ENCODE results near the gene FTL. TPM values are rescaled to one million over a fixed set of nuclear protein-coding genes. Genes with fewer than 3 reads are reported as not detected.

FTL gene
- total and polyA plus RNA-seq, 7 donors, result 802 to 2,269 (median 1,296) TPM

DNA sequence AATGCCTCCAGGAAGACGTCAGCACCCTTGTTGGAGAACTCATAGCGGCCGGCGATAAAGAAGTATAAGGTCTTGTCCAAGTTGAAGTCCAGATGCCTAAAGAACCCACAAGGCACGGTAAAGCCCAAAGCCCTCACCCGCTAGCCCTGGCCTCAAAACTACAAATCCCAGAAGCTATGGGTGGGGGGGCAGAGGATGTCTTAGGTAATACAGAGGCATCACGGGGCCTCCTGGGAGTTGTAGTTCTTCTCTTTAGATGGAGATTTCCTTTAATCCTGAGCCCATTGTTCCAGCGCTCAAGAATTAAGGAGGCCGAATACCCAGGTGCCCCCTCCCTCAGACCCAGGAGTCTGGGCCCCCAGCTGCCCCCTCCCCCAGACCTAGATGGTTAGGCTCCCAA lies 17.2 kb downstream of the FTL start:
- H3K27me3 ChIP-seq (ENCODE audit: insufficient read depth in 3 of 3, low read length in 2 of 3), result no peaks in the 10 kb centered on the region
- intact Hi-C loops (cut with DNase I), result no loop called here
- 71 to 90% (median 78%) methylated on average over 9 of the region's 9 CpGs for WGBS, 3 donors
- DNase-seq (no peak), ATAC-seq (no peak)
- peak overlapping the region; percentile 86 for H3K27ac ChIP-seq
- H3K9me3 ChIP-seq, result no peaks in the 10 kb centered on the region
- peaks cover 3 to 75% of the 10 kb centered on the region in 2 donors for H3K36me3 ChIP-seq (ENCODE audit: insufficient read depth in 1 of 2, low read depth in 1 of 2)
- no peak overlapping the region for H3K4me3 ChIP-seq
- peaks cover 23% of the 10 kb centered on the region for H3K4me1 ChIP-seq
- TF ChIP-seq, protein P1, sequence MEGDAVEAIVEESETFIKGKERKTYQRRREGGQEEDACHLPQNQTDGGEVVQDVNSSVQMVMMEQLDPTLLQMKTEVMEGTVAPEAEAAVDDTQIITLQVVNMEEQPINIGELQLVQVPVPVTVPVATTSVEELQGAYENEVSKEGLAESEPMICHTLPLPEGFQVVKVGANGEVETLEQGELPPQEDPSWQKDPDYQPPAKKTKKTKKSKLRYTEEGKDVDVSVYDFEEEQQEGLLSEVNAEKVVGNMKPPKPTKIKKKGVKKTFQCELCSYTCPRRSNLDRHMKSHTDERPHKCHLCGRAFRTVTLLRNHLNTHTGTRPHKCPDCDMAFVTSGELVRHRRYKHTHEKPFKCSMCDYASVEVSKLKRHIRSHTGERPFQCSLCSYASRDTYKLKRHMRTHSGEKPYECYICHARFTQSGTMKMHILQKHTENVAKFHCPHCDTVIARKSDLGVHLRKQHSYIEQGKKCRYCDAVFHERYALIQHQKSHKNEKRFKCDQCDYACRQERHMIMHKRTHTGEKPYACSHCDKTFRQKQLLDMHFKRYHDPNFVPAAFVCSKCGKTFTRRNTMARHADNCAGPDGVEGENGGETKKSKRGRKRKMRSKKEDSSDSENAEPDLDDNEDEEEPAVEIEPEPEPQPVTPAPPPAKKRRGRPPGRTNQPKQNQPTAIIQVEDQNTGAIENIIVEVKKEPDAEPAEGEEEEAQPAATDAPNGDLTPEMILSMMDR (IDR thresholded peaks at IDR 0.05), result no peak

DNA sequence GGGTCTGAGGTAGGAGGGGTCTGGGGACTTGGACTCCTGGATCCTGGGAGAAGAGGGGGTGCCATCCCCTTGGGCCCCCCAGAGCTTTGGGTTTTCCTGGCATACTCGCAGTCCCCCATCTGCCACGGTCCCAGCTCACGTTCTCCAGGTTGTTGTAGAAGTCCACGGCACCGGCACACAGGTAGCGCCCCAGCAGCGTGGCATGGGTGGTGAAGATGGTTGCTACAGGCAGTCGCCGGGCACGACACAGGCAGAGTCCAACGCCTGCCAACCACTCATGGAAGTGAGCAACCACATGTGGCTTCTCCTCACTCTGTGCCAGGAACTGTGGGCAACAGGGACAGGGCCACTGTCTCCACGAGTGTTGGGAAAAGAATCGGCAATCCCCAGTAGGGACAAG lies 20.6 kb downstream of the FTL start:
- ATAC-seq (no peak), DNase-seq (no peak)
- TF ChIP-seq, protein P1 (IDR thresholded peaks at IDR 0.05), result no peak
- Histone ChIP-seq H3K27ac (peak overlapping the region; percentile 58), H3K36me3 (ENCODE audit: insufficient read depth in 1 of 2, low read depth in 1 of 2) (peaks cover 3 to 85% of the 10 kb centered on the region in 2 donors), H3K4me3 (no peak overlapping the region), H3K4me1 (peaks cover 36% of the 10 kb centered on the region), H3K9me3 (no peaks in the 10 kb centered on the region), H3K27me3 (ENCODE audit: insufficient read depth in 3 of 3, low read length in 2 of 3) (no peaks in the 10 kb centered on the region)
- 67 to 77% (median 71%) methylated on average over 13 of the region's 13 CpGs for WGBS, 3 donors
- intact Hi-C loops (cut with DNase I), result no loop called here

DNA sequence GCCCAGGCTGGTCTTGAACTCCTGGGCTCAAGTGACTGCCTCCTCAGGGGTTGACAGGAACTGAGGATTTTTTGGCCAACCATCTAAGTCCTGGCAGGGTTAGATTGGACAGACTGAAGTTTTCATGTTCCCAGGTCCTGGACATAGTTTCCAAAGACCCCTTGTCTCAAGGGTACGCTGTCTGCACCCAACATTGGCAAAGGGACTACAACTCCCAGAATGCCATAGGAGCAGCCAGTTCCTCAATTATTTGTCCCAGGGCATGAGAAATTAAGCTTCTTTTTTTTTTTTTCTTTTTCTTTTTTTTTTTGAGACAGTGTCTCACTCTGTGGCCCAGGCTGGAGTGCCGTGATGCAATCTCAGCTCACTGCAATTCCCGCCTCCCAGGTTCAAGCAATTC lies 21.1 kb downstream of the FTL start:
- TF ChIP-seq, protein P1 (IDR thresholded peaks at IDR 0.05), result no peak
- WGBS, 3 donors, result 89 to 96% (median 94%) methylated on average over 3 of the region's 3 CpGs
- ATAC-seq (no peak), DNase-seq (no peak)
- no peaks in the 10 kb centered on the region for H3K27me3 ChIP-seq (ENCODE audit: insufficient read depth in 3 of 3, low read length in 2 of 3)
- peak overlapping the region; percentile 58 for H3K27ac ChIP-seq
- H3K9me3 ChIP-seq, result no peaks in the 10 kb centered on the region
- H3K36me3 ChIP-seq (ENCODE audit: insufficient read depth in 1 of 2, low read depth in 1 of 2), result peaks cover 3 to 80% of the 10 kb centered on the region in 2 donors
- intact Hi-C loops (cut with DNase I), result no loop called here
- H3K4me3 ChIP-seq, result no peak overlapping the region
- peaks cover 41% of the 10 kb centered on the region for H3K4me1 ChIP-seq

DNA sequence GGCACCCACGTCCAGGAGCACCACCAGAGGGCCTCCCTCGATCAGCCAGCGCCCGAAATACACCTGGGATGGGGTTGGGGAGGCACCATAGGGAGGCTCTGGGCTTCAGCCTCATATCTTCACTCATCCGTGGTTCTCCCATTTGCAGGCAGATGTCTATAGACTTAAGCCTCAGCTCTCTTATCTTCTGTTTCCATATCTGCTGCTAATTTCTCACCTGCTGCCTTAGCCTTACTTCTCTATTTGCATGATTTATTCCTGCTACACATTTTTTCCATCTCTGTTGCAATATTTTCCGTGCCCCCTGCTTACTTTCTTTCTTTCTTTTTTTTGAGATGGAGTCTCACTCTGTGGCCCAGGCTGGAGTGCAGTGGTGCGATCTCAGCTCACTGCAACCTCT lies 22.2 kb downstream of the FTL start:
- H3K4me1 ChIP-seq, result peaks cover 47% of the 10 kb centered on the region
- TF ChIP-seq, protein P1 (IDR thresholded peaks at IDR 0.05), result no peak
- ATAC-seq (no peak), DNase-seq (no peak)
- H3K36me3 ChIP-seq (ENCODE audit: insufficient read depth in 1 of 2, low read depth in 1 of 2), result peaks cover 3 to 69% of the 10 kb centered on the region in 2 donors
- H3K4me3 ChIP-seq, result no peak overlapping the region
- H3K27ac ChIP-seq, result peak overlapping the region; percentile 58
- H3K27me3 ChIP-seq (ENCODE audit: insufficient read depth in 3 of 3, low read length in 2 of 3), result no peaks in the 10 kb centered on the region
- 72 to 84% (median 82%) methylated on average over 7 of the region's 7 CpGs for WGBS, 3 donors
- intact Hi-C loops (cut with DNase I), result no loop called here
- no peaks in the 10 kb centered on the region for H3K9me3 ChIP-seq

DNA sequence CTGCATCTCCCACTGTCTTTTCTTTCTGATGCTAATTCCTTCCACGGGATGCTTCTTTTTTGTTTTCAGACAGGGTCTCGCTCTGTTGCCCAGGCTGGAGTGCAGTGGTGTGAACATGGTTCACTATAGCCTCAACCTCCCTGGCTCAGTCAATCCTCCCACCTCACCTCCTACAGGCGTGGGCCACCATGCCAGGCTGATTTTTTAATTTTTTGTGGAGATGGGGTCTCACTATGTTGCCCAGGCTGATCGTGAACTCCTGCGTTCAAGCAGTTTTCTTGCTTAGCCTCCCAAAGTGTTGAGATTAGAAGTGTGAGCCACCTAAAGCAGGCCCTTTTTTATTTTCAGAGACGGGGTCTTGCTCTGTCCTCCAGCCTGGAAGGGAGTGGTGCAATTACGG lies 23.2 kb downstream of the FTL start:
- intact Hi-C loops (cut with DNase I), result no loop called here
- no peaks in the 10 kb centered on the region for H3K9me3 ChIP-seq
- TF ChIP-seq, protein P1 (IDR thresholded peaks at IDR 0.05), result no peak
- H3K4me3 ChIP-seq, result no peak overlapping the region
- peak overlapping the region; percentile 90 for H3K27ac ChIP-seq
- ATAC-seq (no peak), DNase-seq (no peak)
- H3K27me3 ChIP-seq (ENCODE audit: insufficient read depth in 3 of 3, low read length in 2 of 3), result no peaks in the 10 kb centered on the region
- 90 to 94% (median 94%) methylated on average over 7 of the region's 7 CpGs for WGBS, 3 donors
- peaks cover 3 to 60% of the 10 kb centered on the region in 2 donors for H3K36me3 ChIP-seq (ENCODE audit: insufficient read depth in 1 of 2, low read depth in 1 of 2)
- peaks cover 47% of the 10 kb centered on the region for H3K4me1 ChIP-seq
